ENCODE results near the gene LIM2.
A peak's percentile ranks its signal among the peaks of the same experiment; 100 is the strongest.

The LIM2 gene

GRCh38 chr19:51339687-51340656, 47.8 kb downstream of the LIM2 start:
- peak; percentile 99 for DNase-seq (ENCODE audit: low spot score)

- no peak for DNase-seq (ENCODE audit: low spot score)
Measured at GRCh38 chr19:51339313-51339686, 48.5 kb downstream of the LIM2 start.

- DNase-seq (ENCODE audit: low spot score): peak; percentile 79
Measured at GRCh38 chr19:51338563-51339312, 49.0 kb downstream of the LIM2 start.

GRCh38 chr19:51337861-51338562, 49.8 kb downstream of the LIM2 start:
- DNase-seq (ENCODE audit: low spot score): no peak

- DNase-seq (ENCODE audit: low spot score): no peak
Measured at GRCh38 chr19:51337141-51337860, 50.5 kb downstream of the LIM2 start.

- DNase-seq (ENCODE audit: low spot score): no peak
Measured at GRCh38 chr19:51333836-51334460, 53.8 kb downstream of the LIM2 start.

GRCh38 chr19:51331716-51332115, 56.1 kb downstream of the LIM2 start:
- no peak for DNase-seq (ENCODE audit: low spot score)

- DNase-seq (ENCODE audit: low spot score): no peak
Measured at GRCh38 chr19:51331193-51331592, 56.6 kb downstream of the LIM2 start.

GRCh38 chr19:51330366-51330765, 57.4 kb downstream of the LIM2 start:
- DNase-seq (ENCODE audit: low spot score): no peak
